NCI-H460 (cell line): Measurements from ENCODE around the gene PLAAT5. TPM values are rescaled to one million over a fixed set of nuclear protein-coding genes. Genes with fewer than 3 reads are reported as not detected.

Source experiments
- total RNA-seq: library from RNA; depleted of rRNA; stranded (reverse); fragments of >200 nt; shearing (Covaris generic); gene quantifications from 2 replicates; pipeline ENCODE4 v1.2.3, GENCODE V29; 2014; rRNA removed

Gene PLAAT5
- total RNA-seq, 1 experiment from 2014 or later, result not detected

Other genes starting within 250 kb of the PLAAT5 start
- gene SLC22A25, start 247.6 kb downstream of the PLAAT5 start, total RNA-seq, result not detected in 2 replicates
- gene SLC22A9, start 121.4 kb downstream of the PLAAT5 start, total RNA-seq, result not detected in 2 replicates
- not detected in 2 replicates for gene LGALS12, start 14.9 kb upstream of the PLAAT5 start, total RNA-seq
- not detected in 2 replicates for gene PLAAT4, start 45.6 kb upstream of the PLAAT5 start, total RNA-seq
- not detected in 2 replicates for gene PLAAT2, start 72.2 kb upstream of the PLAAT5 start, total RNA-seq
- gene PLAAT3, start 123.3 kb upstream of the PLAAT5 start, total RNA-seq, result 10.3 and 13.6 TPM in 2 replicates
- gene ATL3, start 180.2 kb upstream of the PLAAT5 start, total RNA-seq, result 64.7 and 67.2 TPM in 2 replicates
- 114 and 115 TPM in 2 replicates for gene RTN3, start 190.3 kb upstream of the PLAAT5 start, total RNA-seq